NOMO-1 treated with dmso at 0.1 percent for 144 hours (cell line): ENCODE measurements around the gene PHLPP2.
"Not testable (repeated sequence)": the region's sequence is repeated elsewhere in the genome, so short reads cannot be mapped to it uniquely, and the experiment has no call there.

Experiments
- DNase-seq: peaks from one replicate; lab custom pipeline; 2025; ENCODE audit not compliant: unreplicated experiment; lab: John Stamatoyannopoulos, UW

Gene PHLPP2

DNA sequence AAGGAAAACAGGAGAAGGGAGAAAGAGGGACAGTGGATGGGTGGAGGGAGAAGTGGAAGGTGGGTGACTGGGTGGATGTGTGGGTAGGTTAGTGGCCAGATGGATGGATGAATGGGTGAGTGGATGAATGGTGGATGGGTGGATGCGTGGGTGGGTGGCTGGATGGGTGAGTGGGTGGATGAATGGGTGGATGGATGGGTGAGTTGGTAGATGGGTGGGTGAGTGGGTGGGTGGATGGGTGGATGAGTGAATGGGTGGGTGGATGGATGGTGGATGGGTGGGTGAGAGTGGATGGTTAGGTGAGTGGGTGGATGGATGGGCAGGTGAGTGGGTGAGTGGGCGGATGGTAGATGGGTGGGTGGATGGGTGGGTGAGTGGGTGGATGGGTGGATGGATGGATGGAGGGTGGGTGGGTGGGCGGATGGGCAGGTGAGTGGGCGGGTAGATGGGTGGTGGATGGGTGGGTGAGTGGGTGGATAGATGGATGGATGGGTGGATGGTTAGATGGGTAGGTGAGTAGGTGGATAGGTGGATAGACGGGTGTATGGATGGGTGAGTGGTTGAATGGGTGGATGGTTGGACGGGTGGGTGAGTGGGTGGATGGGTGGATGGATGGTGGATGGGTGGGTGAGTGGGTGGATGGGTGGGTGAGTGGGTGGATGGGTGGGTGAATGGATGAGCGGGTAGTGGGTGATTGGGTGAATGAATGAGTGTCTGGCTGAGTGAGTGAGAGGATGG, 99.2 kb downstream of the PHLPP2 start:
- no peak for DNase-seq

DNA sequence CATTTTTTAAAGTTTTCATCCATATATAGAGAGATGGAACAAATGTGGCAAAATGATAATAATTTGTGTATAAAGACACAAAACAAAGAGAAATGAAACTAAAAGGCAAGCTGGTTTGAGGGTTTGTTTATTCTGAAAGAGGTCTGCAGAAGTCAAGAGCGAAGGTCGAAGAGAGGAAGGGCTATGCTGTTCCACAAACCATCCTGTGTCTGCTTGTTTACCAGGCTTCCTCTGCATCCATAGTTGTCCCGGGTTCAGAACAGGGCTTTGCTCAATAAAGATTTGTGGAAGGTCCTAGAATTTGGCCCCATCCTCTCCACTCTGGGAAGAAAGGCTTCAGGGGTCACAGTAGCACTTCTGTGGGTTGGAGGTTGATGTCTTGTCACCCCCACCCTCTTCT, 100.9 kb downstream of the PHLPP2 start:
- no peak for DNase-seq

DNA sequence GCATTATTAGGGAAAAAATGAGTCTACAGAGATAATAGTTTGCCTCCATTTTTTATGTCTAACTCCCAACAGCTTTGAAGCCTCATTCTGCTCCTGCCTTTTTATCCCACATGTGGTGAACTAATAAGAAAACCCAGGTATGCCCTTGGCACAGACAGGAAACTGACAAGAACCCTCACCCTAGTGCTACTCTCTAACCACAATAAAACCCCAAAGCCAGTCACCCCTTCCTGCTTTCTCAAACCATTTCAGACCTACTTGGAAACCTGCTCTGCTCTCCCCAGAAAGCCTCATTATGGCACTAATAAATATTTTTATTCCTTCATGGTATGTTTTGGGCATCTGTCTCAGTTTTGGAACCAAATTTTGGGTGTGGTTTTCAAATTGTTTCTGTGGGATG, 102.4 kb downstream of the PHLPP2 start:
- no peak for DNase-seq

GRCh38 chr16:71618429-71618828, 106.1 kb downstream of the PHLPP2 start:
- no peak for DNase-seq

DNA sequence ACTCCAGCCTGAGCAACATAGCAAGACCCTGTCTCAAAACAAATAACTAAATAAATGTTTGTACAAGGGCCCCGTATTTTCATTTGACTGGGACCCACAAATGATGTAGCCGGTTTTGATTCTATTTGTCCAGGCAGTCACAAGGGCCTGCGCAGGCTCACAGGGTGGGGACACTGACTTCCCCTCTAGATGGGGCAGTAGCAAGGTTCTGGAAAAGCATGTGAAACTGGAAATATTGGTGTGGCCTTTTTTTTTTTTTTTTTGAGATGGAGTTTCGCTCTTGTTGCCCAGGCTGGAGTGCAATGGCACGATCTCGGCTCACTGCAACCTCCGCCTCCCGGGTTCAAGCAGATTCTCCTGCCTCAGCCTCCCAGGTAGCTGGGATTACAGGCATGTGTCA, 109.5 kb downstream of the PHLPP2 start:
- DNase-seq, result not testable (repeated sequence)

- DNase-seq, result peak; percentile 20
Observed at GRCh38 chr16:71610936-71611871, 113.3 kb downstream of the PHLPP2 start.

GRCh38 chr16:71610447-71610846, 114.1 kb downstream of the PHLPP2 start:
- DNase-seq, result no peak

- DNase-seq, result no peak
Observed at GRCh38 chr16:71609066-71609465, 115.4 kb downstream of the PHLPP2 start.

DNA sequence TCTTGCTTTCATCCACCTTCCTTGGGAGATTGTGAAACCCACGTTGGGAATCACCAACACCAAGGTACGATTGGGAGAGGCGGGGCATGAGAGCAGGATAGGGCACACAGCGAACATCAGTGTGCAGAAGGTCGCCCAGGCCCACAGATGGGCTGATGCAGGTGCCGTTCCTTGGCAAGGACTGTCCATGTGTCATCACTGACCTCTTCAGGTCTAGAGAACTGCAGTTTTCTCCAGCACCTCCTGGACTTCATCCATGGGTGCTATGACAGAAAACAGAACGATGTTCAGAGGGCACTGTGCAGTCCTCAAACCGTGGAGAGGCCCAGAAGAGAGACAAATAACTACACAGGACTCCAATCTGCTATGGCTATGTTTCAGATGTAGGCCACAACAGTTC, 123.7 kb downstream of the PHLPP2 start:
- no peak for DNase-seq

GRCh38 chr16:71598426-71598825, 126.1 kb downstream of the PHLPP2 start:
- DNase-seq, result not testable (repeated sequence)

GRCh38 chr16:71595340-71595826, 129.1 kb downstream of the PHLPP2 start:
- DNase-seq, result not testable (repeated sequence)
